ENCODE data around the gene OLAH. TPM values are rescaled to one million over a fixed set of nuclear protein-coding genes. Genes with fewer than 3 reads are reported as not detected.

OLAH gene
- total RNA-seq, 1 experiment from 2014 or later: 1.4 TPM

GRCh38 chr10:15059914-15060313, 16.2 kb downstream of the OLAH start:
- intact Hi-C loops (cut with micrococcal nuclease): no loop called here
- ChIA-PET CTCF (no interaction called here), POLR2A (interaction anchor here (0.6 kb wide), 1 partner anchor 11 kb away, joined by 3 read pairs; no protein-coding TSS in a partner anchor)
- Mint-ChIP-seq H3K4me3 (ENCODE audit: unreplicated experiment) (no peak overlapping the region), H3K9me3 (ENCODE audit: unreplicated experiment) (peaks cover 11% of the 10 kb centered on the region), H3K27me3 (ENCODE audit: insufficient read depth, unreplicated experiment) (no peaks in the 10 kb centered on the region), H3K27ac (ENCODE audit: low read depth, unreplicated experiment) (no peak overlapping the region), H3K4me1 (ENCODE audit: insufficient read depth, unreplicated experiment) (no peaks in the 10 kb centered on the region), H3K36me3 (ENCODE audit: insufficient read depth, unreplicated experiment) (no peaks in the 10 kb centered on the region)
- TF ChIP-seq, protein P1, sequence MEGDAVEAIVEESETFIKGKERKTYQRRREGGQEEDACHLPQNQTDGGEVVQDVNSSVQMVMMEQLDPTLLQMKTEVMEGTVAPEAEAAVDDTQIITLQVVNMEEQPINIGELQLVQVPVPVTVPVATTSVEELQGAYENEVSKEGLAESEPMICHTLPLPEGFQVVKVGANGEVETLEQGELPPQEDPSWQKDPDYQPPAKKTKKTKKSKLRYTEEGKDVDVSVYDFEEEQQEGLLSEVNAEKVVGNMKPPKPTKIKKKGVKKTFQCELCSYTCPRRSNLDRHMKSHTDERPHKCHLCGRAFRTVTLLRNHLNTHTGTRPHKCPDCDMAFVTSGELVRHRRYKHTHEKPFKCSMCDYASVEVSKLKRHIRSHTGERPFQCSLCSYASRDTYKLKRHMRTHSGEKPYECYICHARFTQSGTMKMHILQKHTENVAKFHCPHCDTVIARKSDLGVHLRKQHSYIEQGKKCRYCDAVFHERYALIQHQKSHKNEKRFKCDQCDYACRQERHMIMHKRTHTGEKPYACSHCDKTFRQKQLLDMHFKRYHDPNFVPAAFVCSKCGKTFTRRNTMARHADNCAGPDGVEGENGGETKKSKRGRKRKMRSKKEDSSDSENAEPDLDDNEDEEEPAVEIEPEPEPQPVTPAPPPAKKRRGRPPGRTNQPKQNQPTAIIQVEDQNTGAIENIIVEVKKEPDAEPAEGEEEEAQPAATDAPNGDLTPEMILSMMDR (IDR thresholded peaks at IDR 0.05; ENCODE audit: unreplicated experiment): no peak
- DNase-seq (ENCODE audit: unreplicated experiment): no peak
- no TSS peak for BruUV-seq (replicated peaks)

- TF ChIP-seq, protein P1 (IDR thresholded peaks at IDR 0.05; ENCODE audit: unreplicated experiment): no peak
- Mint-ChIP-seq H3K9me3 (ENCODE audit: unreplicated experiment) (peaks cover 11% of the 10 kb centered on the region), H3K36me3 (ENCODE audit: insufficient read depth, unreplicated experiment) (no peaks in the 10 kb centered on the region), H3K27ac (ENCODE audit: low read depth, unreplicated experiment) (no peak overlapping the region), H3K4me3 (ENCODE audit: unreplicated experiment) (no peak overlapping the region), H3K4me1 (ENCODE audit: insufficient read depth, unreplicated experiment) (no peaks in the 10 kb centered on the region), H3K27me3 (ENCODE audit: insufficient read depth, unreplicated experiment) (no peaks in the 10 kb centered on the region)
- intact Hi-C loops (cut with micrococcal nuclease): no loop called here
- no peak for DNase-seq (ENCODE audit: unreplicated experiment)
- POLR2A ChIA-PET: no interaction called here
- no TSS peak for BruUV-seq (replicated peaks)
- CTCF ChIA-PET: no interaction called here
Measured at GRCh38 chr10:15060638-15061037, 16.9 kb downstream of the OLAH start.

DNA sequence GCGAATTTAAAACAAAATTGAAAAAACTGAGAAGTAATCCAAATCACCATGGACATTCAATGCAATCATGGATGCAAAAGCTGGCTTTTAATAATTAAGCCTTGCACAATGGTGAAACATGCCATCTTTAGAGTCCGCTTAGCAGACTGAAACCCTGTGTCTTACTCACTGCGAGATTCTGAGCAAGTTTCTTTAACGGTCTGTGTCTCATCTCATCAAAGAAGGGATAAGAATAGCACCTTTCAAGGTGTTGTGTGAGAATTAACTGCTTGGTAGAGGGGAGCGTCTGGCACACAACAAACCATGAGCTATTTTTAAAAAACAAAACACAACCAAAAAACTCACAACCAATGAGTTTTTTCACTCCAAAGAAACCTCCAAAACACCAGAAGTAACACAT, 23.4 kb downstream of the OLAH start:
- Mint-ChIP-seq H3K9me3 (ENCODE audit: unreplicated experiment) (peaks cover 3% of the 10 kb centered on the region), H3K4me3 (ENCODE audit: unreplicated experiment) (no peak overlapping the region), H3K27ac (ENCODE audit: low read depth, unreplicated experiment) (no peak overlapping the region), H3K36me3 (ENCODE audit: insufficient read depth, unreplicated experiment) (no peaks in the 10 kb centered on the region), H3K4me1 (ENCODE audit: insufficient read depth, unreplicated experiment) (no peaks in the 10 kb centered on the region), H3K27me3 (ENCODE audit: insufficient read depth, unreplicated experiment) (no peaks in the 10 kb centered on the region)
- TF ChIP-seq, protein P1 (IDR thresholded peaks at IDR 0.05; ENCODE audit: unreplicated experiment): no peak
- no peak for DNase-seq (ENCODE audit: unreplicated experiment)
- BruUV-seq (replicated peaks): no TSS peak
- CTCF ChIA-PET: interaction anchor here (0.7 kb wide), 1 partner anchor 132 kb away, joined by 3 read pairs; no protein-coding TSS in a partner anchor
- intact Hi-C loops (cut with micrococcal nuclease): no loop called here
- POLR2A ChIA-PET: no interaction called here

DNA sequence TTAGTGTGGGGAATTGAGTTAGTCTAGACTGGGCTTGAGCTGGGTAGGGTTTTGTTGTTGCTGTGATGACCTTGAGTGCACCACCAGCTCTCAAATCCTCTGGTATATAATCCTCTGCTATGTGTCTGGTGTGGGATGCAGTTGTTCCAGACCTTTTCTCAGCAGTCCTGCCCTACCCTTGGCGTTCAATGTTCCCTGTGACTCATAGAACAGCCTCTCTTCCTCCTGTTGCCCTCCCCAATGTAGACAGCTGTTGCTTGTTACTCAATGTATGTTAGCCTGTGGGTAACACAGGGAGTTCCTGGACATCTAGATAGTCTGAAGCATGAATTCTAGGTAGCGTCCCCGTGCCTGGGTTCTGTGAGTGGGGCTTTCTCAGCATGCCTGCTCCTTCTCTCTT, 25.1 kb downstream of the OLAH start:
- POLR2A ChIA-PET: interaction anchor here (1.6 kb wide), 1 partner anchor 15 kb away, joined by 4 read pairs; no protein-coding TSS in a partner anchor
- no peak overlapping the region for H3K4me3 Mint-ChIP-seq (ENCODE audit: unreplicated experiment)
- CTCF ChIA-PET: interaction anchor here (0.6 kb wide), 2 partner anchors 561 to 1904 kb away, joined by 3 read pairs; no protein-coding TSS in a partner anchor

More for the DNA sequence above, 25.1 kb downstream of the OLAH start:
- Mint-ChIP-seq H3K4me1 (ENCODE audit: insufficient read depth, unreplicated experiment) (no peaks in the 10 kb centered on the region), H3K27me3 (ENCODE audit: insufficient read depth, unreplicated experiment) (no peaks in the 10 kb centered on the region), H3K27ac (ENCODE audit: low read depth, unreplicated experiment) (no peak overlapping the region), H3K36me3 (ENCODE audit: insufficient read depth, unreplicated experiment) (no peaks in the 10 kb centered on the region), H3K9me3 (ENCODE audit: unreplicated experiment) (peaks cover 7% of the 10 kb centered on the region)
- TF ChIP-seq, protein P1 (IDR thresholded peaks at IDR 0.05; ENCODE audit: unreplicated experiment): no peak
- DNase-seq (ENCODE audit: unreplicated experiment): peak; percentile 75
- BruUV-seq (replicated peaks): no TSS peak
- intact Hi-C loops (cut with micrococcal nuclease): no loop called here
